Activated naive CD4-positive, alpha-beta T cell treated with anti-CD3 and anti-CD28 coated beads, Interleukin-2, amount 50 U/mL, for 72 hours (primary cell): ENCODE results near the gene LHPP. TPM values are rescaled to one million over a fixed set of nuclear protein-coding genes. Genes with fewer than 3 reads are reported as not detected.
"Not testable (repeated sequence)": the region's sequence is repeated elsewhere in the genome, so short reads cannot be mapped to it uniquely, and the experiment has no call there.

Source experiments
- ATAC-seq, 2 donors: fragments of 150-1000 bp; cut with Tn5 transposase; 2 replicates each; pipeline ENCODE4 v1.10.0; 2021; ENCODE audit warnings: mild to moderate bottlenecking in 2 of 2, moderate library complexity in 2 of 2
- DNase-seq, 2 donors: peaks; one replicate each; pipeline ENCODE4 v3.0.0; 2021 to 2022; ENCODE audit warnings: low spot score in 2 of 2
- H3K27ac Mint-ChIP-seq, 2 donors: one replicate each; pipeline ENCODE4 v1.8.0; 2022; ENCODE audit warnings: mild to moderate bottlenecking in 2 of 2, mixed read lengths in 2 of 2
- H3K36me3 Mint-ChIP-seq, 2 donors: one replicate each; pipeline ENCODE4 v1.8.0; 2022; ENCODE audit warnings: mixed read lengths in 2 of 2
- H3K9me3 Mint-ChIP-seq, 2 donors: one replicate each; pipeline ENCODE4 v1.8.0; 2022; ENCODE audit warnings: mixed read lengths in 2 of 2
- total RNA-seq, 2 donors: library from RNA; stranded (reverse); gene quantifications; one replicate each; pipeline ENCODE4 v1.2.3, GENCODE V29; 2022

Gene LHPP
- total RNA-seq, 2 donors from 2014 or later: 12.5 to 13.0 TPM

- Mint-ChIP-seq H3K9me3 (no peaks in the 10 kb centered on the region), H3K36me3 (no peaks in the 10 kb centered on the region), H3K27ac (no peak overlapping the region)
- DNase-seq (no peak), ATAC-seq (no peak)
These were observed 142.0 kb downstream of the LHPP start for GRCh38 chr10:124603376-124604213.

GRCh38 chr10:124604214-124605000 lies 142.8 kb downstream of the LHPP start:
- no peak for ATAC-seq
- no peaks in the 10 kb centered on the region for H3K9me3 Mint-ChIP-seq
- no peaks in the 10 kb centered on the region for H3K36me3 Mint-ChIP-seq
- DNase-seq: no peak
- no peak overlapping the region for H3K27ac Mint-ChIP-seq

- no peak overlapping the region for H3K27ac Mint-ChIP-seq
- no peaks in the 10 kb centered on the region for H3K9me3 Mint-ChIP-seq
- DNase-seq (no peak), ATAC-seq (no peak)
- no peaks in the 10 kb centered on the region for H3K36me3 Mint-ChIP-seq
These were observed 143.4 kb downstream of the LHPP start for GRCh38 chr10:124605001-124605370.

- no peak for ATAC-seq
- no peak overlapping the region for H3K27ac Mint-ChIP-seq
- H3K9me3 Mint-ChIP-seq: no peaks in the 10 kb centered on the region
These were observed 143.8 kb downstream of the LHPP start for GRCh38 chr10:124605481-124605855.

GRCh38 chr10:124605856-124606812 lies 144.5 kb downstream of the LHPP start:
- no peak for ATAC-seq
- Mint-ChIP-seq H3K36me3 (no peaks in the 10 kb centered on the region), H3K9me3 (no peaks in the 10 kb centered on the region), H3K27ac (no peak overlapping the region)
- DNase-seq: no peak

More at GRCh38 chr10:124605481-124605855, 143.8 kb downstream of the LHPP start:
- no peaks in the 10 kb centered on the region for H3K36me3 Mint-ChIP-seq
- no peak for DNase-seq

- DNase-seq: no peak
- H3K9me3 Mint-ChIP-seq: no peaks in the 10 kb centered on the region
- no peak for ATAC-seq
- H3K36me3 Mint-ChIP-seq: no peaks in the 10 kb centered on the region
- no peak overlapping the region for H3K27ac Mint-ChIP-seq
These were observed 145.2 kb downstream of the LHPP start for GRCh38 chr10:124606822-124607221.

GRCh38 chr10:124607693-124608092 lies 146.1 kb downstream of the LHPP start:
- no peak overlapping the region for H3K27ac Mint-ChIP-seq
- ATAC-seq (no peak), DNase-seq (no peak)
- no peaks in the 10 kb centered on the region for H3K9me3 Mint-ChIP-seq
- H3K36me3 Mint-ChIP-seq: no peaks in the 10 kb centered on the region

- H3K36me3 Mint-ChIP-seq: no peaks in the 10 kb centered on the region
- no peaks in the 10 kb centered on the region for H3K9me3 Mint-ChIP-seq
- no peak for ATAC-seq
- no peak overlapping the region for H3K27ac Mint-ChIP-seq
- DNase-seq: no peak
These were observed 146.6 kb downstream of the LHPP start for GRCh38 chr10:124608093-124608721.

- no peaks in the 10 kb centered on the region for H3K36me3 Mint-ChIP-seq
- no peak overlapping the region for H3K27ac Mint-ChIP-seq
- DNase-seq (no peak), ATAC-seq (no peak)
- no peaks in the 10 kb centered on the region for H3K9me3 Mint-ChIP-seq
These were observed 148.1 kb downstream of the LHPP start for GRCh38 chr10:124609698-124610097.

- not testable (repeated sequence) for H3K27ac Mint-ChIP-seq, H3K36me3 Mint-ChIP-seq, ATAC-seq, DNase-seq, H3K9me3 Mint-ChIP-seq
These were observed 148.6 kb downstream of the LHPP start for GRCh38 chr10:124610186-124610585.

GRCh38 chr10:124610851-124611250 lies 149.2 kb downstream of the LHPP start:
- H3K36me3 Mint-ChIP-seq, H3K27ac Mint-ChIP-seq, ATAC-seq, DNase-seq, H3K9me3 Mint-ChIP-seq: not testable (repeated sequence)

GRCh38 chr10:124611738-124612137 lies 150.1 kb downstream of the LHPP start:
- H3K36me3 Mint-ChIP-seq: no peaks in the 10 kb centered on the region
- no peaks in the 10 kb centered on the region for H3K9me3 Mint-ChIP-seq
- peak overlapping the region in 1 of 2 donors; percentile 36 for H3K27ac Mint-ChIP-seq
- ATAC-seq (peak in 1 of 2 donors; percentile 68), DNase-seq (peak in 1 of 2 donors; percentile 65)

GRCh38 chr10:124612611-124613498 lies 151.2 kb downstream of the LHPP start:
- Mint-ChIP-seq H3K9me3 (no peaks in the 10 kb centered on the region), H3K27ac (no peak overlapping the region), H3K36me3 (no peaks in the 10 kb centered on the region)
- ATAC-seq (peak in 1 of 2 donors; percentile 17), DNase-seq (no peak)

GRCh38 chr10:124614003-124614659 lies 152.5 kb downstream of the LHPP start:
- Mint-ChIP-seq H3K36me3 (no peaks in the 10 kb centered on the region), H3K9me3 (no peaks in the 10 kb centered on the region), H3K27ac (no peak overlapping the region)
- ATAC-seq (peak; percentile 79 to 80), DNase-seq (peak; percentile 65 to 77)

GRCh38 chr10:124615259-124615658 lies 153.6 kb downstream of the LHPP start:
- DNase-seq: no peak
- no peaks in the 10 kb centered on the region for H3K9me3 Mint-ChIP-seq
- no peak for ATAC-seq
- no peaks in the 10 kb centered on the region for H3K36me3 Mint-ChIP-seq
- H3K27ac Mint-ChIP-seq: no peak overlapping the region
